Stomach (tissue), 9 donors: ENCODE measurements around the gene ZNF256. TPM values are rescaled to one million over a fixed set of nuclear protein-coding genes. Genes with fewer than 3 reads are reported as not detected.

ENCODE experiments used
- DNase-seq, 2 donors: peaks; one replicate each; pipeline versions ENCODE4 v3.0.0 to v3.0.0-alpha.2; 2013 to 2019
- H3K27ac ChIP-seq, 5 donors: fragments of 200-600 bp in 4 of 5; sonication (generic) in 4 of 5; one replicate each; pipeline ENCODE4 v1.5.1; 2013 to 2019; ENCODE audit warnings: mild to moderate bottlenecking in 1 of 5, moderate library complexity in 1 of 5
- H3K27me3 ChIP-seq, 3 donors: fragments of 200-600 bp; sonication (generic); one replicate each; pipeline ENCODE4 v1.5.1; 2017 to 2019; ENCODE audit warnings: mixed run types in 1 of 3
- H3K36me3 ChIP-seq, 4 donors: fragments of 200-600 bp; sonication (generic); 1 replicate in 3 of 4; 2 replicates in 1 of 4; pipeline ENCODE4 v1.5.1; 2016 to 2019
- H3K4me1 ChIP-seq, 4 donors: fragments of 200-600 bp; sonication (generic); one replicate each; pipeline ENCODE4 v1.5.1; 2016 to 2019
- H3K4me3 ChIP-seq, 4 donors: fragments of 200-600 bp; sonication (generic) in 3 of 4; one replicate each; pipeline ENCODE4 v1.5.1; 2016 to 2019; ENCODE audit warnings: mild to moderate bottlenecking in 1 of 4
- H3K9me3 ChIP-seq, 4 donors: fragments of 200-600 bp; sonication (generic); one replicate each; pipeline ENCODE4 v1.5.1; 2016 to 2019
- EP300 ChIP-seq: sonication (generic); formaldehyde crosslinking; IDR thresholded peaks from one replicate; pipeline ENCODE4 v1.6.1; 2017; ENCODE audit warnings: antibody characterized with exemption
- POLR2A ChIP-seq, 4 donors: fragments of 450-650 bp; IDR thresholded peaks; one replicate each; pipeline ENCODE4 v1.6.1; 2016; ENCODE audit warnings: antibody characterized with exemption in 4 of 4, control low read depth in 2 of 4, mild to moderate bottlenecking in 1 of 4, moderate library complexity in 1 of 4
- POLR2AphosphoS5 ChIP-seq, 3 donors: sonication (generic); formaldehyde crosslinking; IDR thresholded peaks; one replicate each; pipeline ENCODE4 v1.6.1; 2016; ENCODE audit warnings: antibody characterized with exemption in 3 of 3
- WGBS, 5 donors: extraction: QIAGEN DNeasy Blood & Tissue Kit in 3 of 5; methylation state at CpG; one replicate each; pipeline versions ENCODE4 v1.1.5 to v1.1.7; 2013 to 2018; 5-methylcytosine and 5-hydroxymethylcytosine counted together
- intact Hi-C: fragments of 100-400 bp; cut with DNase I; formaldehyde crosslinking; loops from one replicate; pipeline ENCODE4 v1.15.1; 2023; ENCODE audit warnings: low total_unique reads
- polyA plus RNA-seq, 3 donors: library from polyadenylated mRNA; stranded (reverse); fragments of 200-250 nt; gene quantifications; one replicate each; pipeline ENCODE4 v1.2.3, GENCODE V29; 2013
- total RNA-seq, 5 donors: library from RNA; depleted of rRNA; stranded (reverse); fragments of >200 nt; gene quantifications; one replicate each; pipeline versions ENCODE4 v1.1.0 to v1.2.3, GENCODE V29; 2014 to 2016
- TF ChIP-seq, protein P1 (sequence below), 7 experiments: fragments of 450-650 bp in 4 of 7; fragments of 200-600 bp in 3 of 7; sonication (generic) in 3 of 7; IDR thresholded peaks; one replicate each; pipeline ENCODE4 v1.5.1; 2016 to 2019; ENCODE audit warnings: antibody characterized with exemption in 7 of 7, control low read depth in 2 of 7, mild to moderate bottlenecking in 1 of 7
- donor health status: healthy with polysubstance abuse.
- donor health status: Bipolar disorder and iron deficiency.
- donor health status: healthy.

The ZNF256 gene
- total and polyA plus RNA-seq, 8 donors = 0.89 to 15.4 (median 2.1) TPM; not detected in 2

DNA sequence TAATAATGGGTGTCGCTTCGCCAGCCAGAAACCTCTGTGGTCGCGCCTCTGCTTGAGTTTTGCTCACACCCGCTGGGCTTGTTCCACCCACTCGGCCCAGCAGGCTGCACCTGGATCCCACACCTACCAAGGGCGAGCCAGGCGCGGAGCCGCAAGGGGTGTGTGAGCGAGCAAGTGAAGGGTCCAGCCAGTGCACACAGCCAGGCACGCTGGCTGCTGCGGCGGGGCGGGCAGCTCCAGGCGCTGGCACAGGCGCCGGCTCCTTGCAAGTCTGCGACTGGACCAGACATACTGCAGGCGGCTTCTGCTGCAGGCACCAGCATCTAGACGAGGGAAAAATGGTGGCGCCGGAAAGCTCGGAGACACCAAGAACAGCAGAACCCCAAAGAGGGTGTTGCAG is 1.8 kb upstream of the ZNF256 start:
- Histone ChIP-seq H3K36me3 (peaks cover 3 to 17% (median 7%) of the 10 kb centered on the region in 4 donors), H3K27me3 (no peaks in the 10 kb centered on the region), H3K9me3 (peaks cover under 1 to 80% (median 65%) of the 10 kb centered on the region in 4 donors), H3K27ac (no peak overlapping the region), H3K4me1 (peaks cover 0 to 25% (median 11%) of the 10 kb centered on the region in 4 donors), H3K4me3 (no peak overlapping the region)
- WGBS, 5 donors = 94 to 97% (median 95%) methylated on average over 20 to 24 of the region's 24 CpGs
- intact Hi-C loops = no loop called here
- TF ChIP-seq, protein P1, sequence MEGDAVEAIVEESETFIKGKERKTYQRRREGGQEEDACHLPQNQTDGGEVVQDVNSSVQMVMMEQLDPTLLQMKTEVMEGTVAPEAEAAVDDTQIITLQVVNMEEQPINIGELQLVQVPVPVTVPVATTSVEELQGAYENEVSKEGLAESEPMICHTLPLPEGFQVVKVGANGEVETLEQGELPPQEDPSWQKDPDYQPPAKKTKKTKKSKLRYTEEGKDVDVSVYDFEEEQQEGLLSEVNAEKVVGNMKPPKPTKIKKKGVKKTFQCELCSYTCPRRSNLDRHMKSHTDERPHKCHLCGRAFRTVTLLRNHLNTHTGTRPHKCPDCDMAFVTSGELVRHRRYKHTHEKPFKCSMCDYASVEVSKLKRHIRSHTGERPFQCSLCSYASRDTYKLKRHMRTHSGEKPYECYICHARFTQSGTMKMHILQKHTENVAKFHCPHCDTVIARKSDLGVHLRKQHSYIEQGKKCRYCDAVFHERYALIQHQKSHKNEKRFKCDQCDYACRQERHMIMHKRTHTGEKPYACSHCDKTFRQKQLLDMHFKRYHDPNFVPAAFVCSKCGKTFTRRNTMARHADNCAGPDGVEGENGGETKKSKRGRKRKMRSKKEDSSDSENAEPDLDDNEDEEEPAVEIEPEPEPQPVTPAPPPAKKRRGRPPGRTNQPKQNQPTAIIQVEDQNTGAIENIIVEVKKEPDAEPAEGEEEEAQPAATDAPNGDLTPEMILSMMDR (IDR thresholded peaks at IDR 0.05) = no peak
- TF ChIP-seq EP300 = no peak
- no peak for TF ChIP-seq POLR2A (IDR thresholded peaks at IDR 0.05)
- no peak for TF ChIP-seq POLR2AphosphoS5 (IDR thresholded peaks at IDR 0.05)
- DNase-seq = no peak

DNA sequence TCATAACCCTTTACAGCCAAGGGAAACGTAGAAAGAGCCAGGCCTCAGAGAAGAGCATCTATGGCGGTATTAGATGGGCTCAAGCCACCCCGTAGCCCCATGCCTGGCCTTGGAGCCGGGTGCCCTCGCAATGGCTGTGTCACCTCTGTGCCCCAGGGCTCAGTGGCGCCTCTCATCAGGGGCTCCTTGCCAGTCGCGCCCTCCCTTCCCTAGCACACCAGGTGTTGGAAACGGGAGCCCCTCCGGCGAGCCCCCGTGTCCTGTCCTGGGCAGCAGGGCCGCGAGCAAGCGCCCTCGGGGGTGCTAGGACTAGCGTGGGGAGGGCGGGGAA is 453 bp downstream of the ZNF256 start:
- no peaks in the 10 kb centered on the region for H3K27me3 ChIP-seq
- peak overlapping the region; percentile 27 to 87 (median 81) for H3K27ac ChIP-seq
- peak overlapping the region; percentile 64 to 97 (median 90) for H3K4me3 ChIP-seq
- intact Hi-C loops = no loop called here
- TF ChIP-seq, protein P1 (IDR thresholded peaks at IDR 0.05) = no peak
- TF ChIP-seq EP300 (no peak), POLR2AphosphoS5 (IDR thresholded peaks at IDR 0.05) (no peak), POLR2A (IDR thresholded peaks at IDR 0.05) (no peak)
- peaks cover 21 to 40% (median 29%) of the 10 kb centered on the region in 4 donors for H3K36me3 ChIP-seq
- H3K9me3 ChIP-seq = peaks cover 21 to 80% (median 66%) of the 10 kb centered on the region in 4 donors
- WGBS, 5 donors = 2 to 4% (median 3%) methylated on average over 17 to 18 of the region's 18 CpGs
- DNase-seq = no peak
- H3K4me1 ChIP-seq = peaks cover 0 to 25% (median 11%) of the 10 kb centered on the region in 4 donors

DNA sequence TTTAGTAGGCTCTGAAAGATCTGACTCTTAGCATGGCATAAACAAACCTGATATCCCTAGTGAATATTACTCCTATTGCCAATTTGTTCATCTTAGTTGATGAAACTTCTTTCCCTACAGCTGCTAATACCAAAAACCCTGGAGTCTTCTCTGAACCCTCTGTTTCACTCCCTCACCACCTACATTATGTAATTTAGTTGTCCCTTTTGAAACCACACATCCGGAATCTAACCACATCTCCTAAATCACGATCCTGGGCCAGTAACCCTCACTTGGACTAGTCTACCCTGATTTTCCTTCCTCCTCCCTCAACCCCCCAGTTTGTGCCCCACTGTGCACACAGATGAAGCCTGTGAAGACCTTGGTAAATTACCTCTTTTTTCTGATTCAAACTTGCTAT is 1.2 kb downstream of the ZNF256 start:
- intact Hi-C loops = no loop called here
- peaks cover 28 to 80% (median 69%) of the 10 kb centered on the region in 4 donors for H3K9me3 ChIP-seq

DNA sequence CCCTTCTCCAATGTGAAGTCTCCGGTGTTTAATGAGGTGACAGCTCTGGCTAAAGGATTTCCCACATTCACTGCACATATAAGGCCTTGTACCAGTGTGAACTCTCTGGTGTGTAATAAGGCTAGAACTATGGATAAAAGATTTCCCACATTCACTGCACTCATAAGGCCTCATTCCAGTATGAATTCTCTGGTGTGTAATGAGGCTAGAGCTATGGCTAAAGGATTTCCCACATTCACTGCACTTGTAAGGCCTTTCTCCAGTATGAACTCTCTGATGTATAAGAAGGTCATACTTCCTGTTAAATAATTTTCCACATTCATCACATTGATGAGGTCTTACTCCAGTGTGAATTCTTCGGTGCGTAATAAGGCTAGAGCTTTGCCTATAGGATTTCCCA is 5.9 kb downstream of the ZNF256 start:
- Histone ChIP-seq H3K27ac (no peak overlapping the region), H3K4me1 (peaks cover 0 to 10% (median 5%) of the 10 kb centered on the region in 4 donors), H3K4me3 (no peak overlapping the region), H3K27me3 (no peaks in the 10 kb centered on the region), H3K36me3 (peaks cover 40 to 93% (median 62%) of the 10 kb centered on the region in 4 donors), H3K9me3 (peaks cover 46 to 100% (median 86%) of the 10 kb centered on the region in 4 donors)
- 96 to 100% (median 99%) methylated on average over 3 of the region's 3 CpGs for WGBS, 5 donors
- TF ChIP-seq, protein P1 (IDR thresholded peaks at IDR 0.05) = no peak
- no peak for TF ChIP-seq POLR2A (IDR thresholded peaks at IDR 0.05)
- no peak for TF ChIP-seq EP300
- no peak for TF ChIP-seq POLR2AphosphoS5 (IDR thresholded peaks at IDR 0.05)
- no peak for DNase-seq
- intact Hi-C loops = no loop called here

More for the DNA sequence above, 1.2 kb downstream of the ZNF256 start:
- H3K36me3 ChIP-seq = peaks cover 28 to 47% (median 36%) of the 10 kb centered on the region in 4 donors
- H3K4me1 ChIP-seq = peaks cover 0 to 25% (median 11%) of the 10 kb centered on the region in 4 donors
- WGBS, 5 donors = 56 to 82% (median 71%) methylated on average over 2 of the region's 2 CpGs
- no peak for DNase-seq
- TF ChIP-seq POLR2A (IDR thresholded peaks at IDR 0.05) = no peak
- TF ChIP-seq, protein P1 (IDR thresholded peaks at IDR 0.05) = no peak
- no peak for TF ChIP-seq POLR2AphosphoS5 (IDR thresholded peaks at IDR 0.05)
- no peak for TF ChIP-seq EP300
- H3K27me3 ChIP-seq = no peaks in the 10 kb centered on the region
- H3K27ac ChIP-seq = no peak overlapping the region
- peak overlapping the region in 3 of 4 donors; percentile 64 to 97 (median 94) for H3K4me3 ChIP-seq
